ENCODE data around the gene CSNK1G3. TPM values are rescaled to one million over a fixed set of nuclear protein-coding genes. Genes with fewer than 3 reads are reported as not detected.

The CSNK1G3 gene
- total RNA-seq, 1 donor: 91.2 TPM

DNA sequence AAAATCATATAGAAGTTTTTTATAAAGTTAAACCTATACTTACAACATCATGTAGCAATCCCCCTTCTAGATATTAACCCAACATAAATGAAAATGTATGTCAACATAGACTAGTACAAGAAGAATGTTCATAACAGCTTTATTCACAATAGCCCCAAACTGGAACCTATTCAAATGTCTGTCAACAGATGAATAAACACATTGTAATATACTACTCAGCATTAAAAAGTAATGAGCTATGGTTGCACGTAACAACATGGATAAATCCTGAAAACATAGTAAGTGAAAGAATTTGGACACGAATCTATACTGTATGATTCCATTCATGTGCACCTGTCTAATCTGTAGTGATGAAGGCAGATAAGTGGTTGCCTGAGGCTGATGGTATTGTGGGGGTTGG, 73.9 kb downstream of the CSNK1G3 start:
- Histone ChIP-seq H3K4me3 (ENCODE audit: insufficient read depth, low read length) (no peak overlapping the region), H3K36me3 (ENCODE audit: insufficient read depth, low read length) (no peaks in the 10 kb centered on the region), H3K27ac (ENCODE audit: low read depth, low read length) (no peak overlapping the region), H3K79me2 (ENCODE audit: insufficient read depth, low read length) (no peaks in the 10 kb centered on the region), H3K4me1 (ENCODE audit: insufficient read depth, low read length) (no peaks in the 10 kb centered on the region), H3K4me2 (ENCODE audit: insufficient read depth, low read length) (no peak overlapping the region), H4K20me1 (ENCODE audit: insufficient read depth, low read length) (no peaks in the 10 kb centered on the region), H3K27me3 (ENCODE audit: insufficient read depth, low read length) (no peaks in the 10 kb centered on the region), H2AFZ (ENCODE audit: low read length) (no peak overlapping the region), H3K9me3 (ENCODE audit: low read depth, low read length) (no peaks in the 10 kb centered on the region)
- no peak for DNase-seq (ENCODE audit: insufficient read length, low spot score, missing footprints)
- TF ChIP-seq, protein P1, sequence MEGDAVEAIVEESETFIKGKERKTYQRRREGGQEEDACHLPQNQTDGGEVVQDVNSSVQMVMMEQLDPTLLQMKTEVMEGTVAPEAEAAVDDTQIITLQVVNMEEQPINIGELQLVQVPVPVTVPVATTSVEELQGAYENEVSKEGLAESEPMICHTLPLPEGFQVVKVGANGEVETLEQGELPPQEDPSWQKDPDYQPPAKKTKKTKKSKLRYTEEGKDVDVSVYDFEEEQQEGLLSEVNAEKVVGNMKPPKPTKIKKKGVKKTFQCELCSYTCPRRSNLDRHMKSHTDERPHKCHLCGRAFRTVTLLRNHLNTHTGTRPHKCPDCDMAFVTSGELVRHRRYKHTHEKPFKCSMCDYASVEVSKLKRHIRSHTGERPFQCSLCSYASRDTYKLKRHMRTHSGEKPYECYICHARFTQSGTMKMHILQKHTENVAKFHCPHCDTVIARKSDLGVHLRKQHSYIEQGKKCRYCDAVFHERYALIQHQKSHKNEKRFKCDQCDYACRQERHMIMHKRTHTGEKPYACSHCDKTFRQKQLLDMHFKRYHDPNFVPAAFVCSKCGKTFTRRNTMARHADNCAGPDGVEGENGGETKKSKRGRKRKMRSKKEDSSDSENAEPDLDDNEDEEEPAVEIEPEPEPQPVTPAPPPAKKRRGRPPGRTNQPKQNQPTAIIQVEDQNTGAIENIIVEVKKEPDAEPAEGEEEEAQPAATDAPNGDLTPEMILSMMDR (IDR thresholded peaks at IDR 0.05; ENCODE audit: extremely low read depth, low read depth, low read length): no peak

DNA sequence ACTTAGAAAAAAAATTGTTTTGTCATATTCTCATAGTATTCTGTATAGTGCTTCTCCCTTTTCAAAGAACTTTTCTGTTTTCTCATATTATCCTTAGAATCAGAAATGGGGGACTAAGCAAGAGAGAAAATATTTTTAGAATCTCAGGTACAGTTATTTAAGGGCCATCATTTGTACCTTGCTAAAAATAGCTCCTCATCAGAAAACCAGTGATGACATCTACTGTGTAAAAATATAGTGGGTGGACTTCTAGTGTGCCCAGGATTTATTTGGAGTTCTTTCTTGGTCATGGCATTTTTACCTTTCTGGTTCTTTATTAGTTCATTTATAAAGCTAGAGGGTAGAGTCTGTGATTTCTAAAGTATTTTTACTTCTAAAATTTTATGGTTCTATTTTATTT, 82.5 kb downstream of the CSNK1G3 start:
- Histone ChIP-seq H3K4me1 (ENCODE audit: insufficient read depth, low read length) (no peaks in the 10 kb centered on the region), H3K36me3 (ENCODE audit: insufficient read depth, low read length) (peaks cover 13% of the 10 kb centered on the region), H3K27me3 (ENCODE audit: insufficient read depth, low read length) (no peaks in the 10 kb centered on the region), H3K79me2 (ENCODE audit: insufficient read depth, low read length) (no peaks in the 10 kb centered on the region), H4K20me1 (ENCODE audit: insufficient read depth, low read length) (no peaks in the 10 kb centered on the region), H3K9me3 (ENCODE audit: low read depth, low read length) (no peaks in the 10 kb centered on the region), H3K4me2 (ENCODE audit: insufficient read depth, low read length) (no peak overlapping the region), H3K27ac (ENCODE audit: low read depth, low read length) (no peak overlapping the region), H3K4me3 (ENCODE audit: insufficient read depth, low read length) (no peak overlapping the region), H2AFZ (ENCODE audit: low read length) (no peak overlapping the region)
- TF ChIP-seq, protein P1 (IDR thresholded peaks at IDR 0.05; ENCODE audit: extremely low read depth, low read depth, low read length): no peak
- no peak for DNase-seq (ENCODE audit: insufficient read length, low spot score, missing footprints)

DNA sequence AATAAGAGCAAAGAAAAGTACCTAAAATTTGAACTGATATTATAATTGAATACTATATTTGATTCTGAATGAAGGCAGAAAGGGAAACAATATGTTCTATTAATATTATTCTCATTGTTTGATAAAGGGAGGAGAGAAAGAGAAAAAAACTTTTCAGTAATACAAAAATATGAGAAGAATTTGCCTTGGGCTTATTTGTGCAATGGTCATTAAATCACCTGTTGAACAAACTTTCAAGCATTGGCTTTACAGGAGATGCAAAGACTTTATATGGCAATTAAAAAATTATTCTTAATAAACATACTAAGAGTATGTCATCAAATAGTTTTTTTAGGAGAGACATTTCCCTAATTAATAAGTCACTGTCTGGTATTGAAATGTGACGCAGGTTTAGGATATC, 85.0 kb downstream of the CSNK1G3 start:
- Histone ChIP-seq H3K4me2 (ENCODE audit: insufficient read depth, low read length) (no peak overlapping the region), H3K4me1 (ENCODE audit: insufficient read depth, low read length) (no peaks in the 10 kb centered on the region), H3K4me3 (ENCODE audit: insufficient read depth, low read length) (no peak overlapping the region), H3K9me3 (ENCODE audit: low read depth, low read length) (no peaks in the 10 kb centered on the region), H3K36me3 (ENCODE audit: insufficient read depth, low read length) (peaks cover 13% of the 10 kb centered on the region), H3K79me2 (ENCODE audit: insufficient read depth, low read length) (no peaks in the 10 kb centered on the region), H3K27me3 (ENCODE audit: insufficient read depth, low read length) (no peaks in the 10 kb centered on the region), H4K20me1 (ENCODE audit: insufficient read depth, low read length) (no peaks in the 10 kb centered on the region), H2AFZ (ENCODE audit: low read length) (no peak overlapping the region), H3K27ac (ENCODE audit: low read depth, low read length) (no peak overlapping the region)
- DNase-seq (ENCODE audit: insufficient read length, low spot score, missing footprints): no peak
- TF ChIP-seq, protein P1 (IDR thresholded peaks at IDR 0.05; ENCODE audit: extremely low read depth, low read depth, low read length): no peak

DNA sequence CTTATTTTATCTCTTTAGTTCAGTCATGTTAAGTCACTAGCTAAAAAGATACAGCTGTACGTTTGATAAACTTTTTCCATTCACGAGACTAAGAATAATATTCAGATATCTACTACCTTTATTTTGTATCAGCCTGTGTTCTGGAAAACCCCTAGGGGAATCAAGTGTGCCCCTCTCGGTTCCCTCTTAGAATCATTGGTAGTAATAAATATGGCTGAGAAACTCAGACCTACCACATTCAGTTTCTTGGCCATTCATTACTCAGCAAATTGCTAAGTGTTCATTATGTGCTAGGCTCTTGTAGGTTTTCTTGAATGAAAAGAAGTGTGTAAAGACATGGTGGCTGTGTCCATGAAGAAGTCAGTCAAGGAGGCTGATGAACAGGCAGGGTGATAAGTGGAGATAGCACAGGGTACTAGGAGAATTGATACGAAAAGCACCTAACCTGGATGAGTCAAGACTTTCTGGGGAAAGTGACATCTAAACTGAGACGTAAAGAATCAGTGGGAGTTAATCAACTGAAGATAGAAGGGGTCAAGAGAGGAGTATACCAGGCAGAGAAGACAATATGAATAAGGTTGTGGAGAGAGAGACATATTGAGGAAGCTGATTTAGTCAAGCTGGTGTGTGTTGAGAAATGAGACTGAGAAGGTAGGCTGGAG, 86.2 kb downstream of the CSNK1G3 start:
- no peak for DNase-seq (ENCODE audit: insufficient read length, low spot score, missing footprints)
- no peak overlapping the region for H3K4me2 ChIP-seq (ENCODE audit: insufficient read depth, low read length)
- TF ChIP-seq, protein P1 (IDR thresholded peaks at IDR 0.05; ENCODE audit: extremely low read depth, low read depth, low read length): no peak
- H4K20me1 ChIP-seq (ENCODE audit: insufficient read depth, low read length): no peaks in the 10 kb centered on the region
- H3K4me3 ChIP-seq (ENCODE audit: insufficient read depth, low read length): no peak overlapping the region
- H2AFZ ChIP-seq (ENCODE audit: low read length): no peak overlapping the region
- no peaks in the 10 kb centered on the region for H3K79me2 ChIP-seq (ENCODE audit: insufficient read depth, low read length)
- no peaks in the 10 kb centered on the region for H3K9me3 ChIP-seq (ENCODE audit: low read depth, low read length)
- H3K4me1 ChIP-seq (ENCODE audit: insufficient read depth, low read length): no peaks in the 10 kb centered on the region
- no peak overlapping the region for H3K27ac ChIP-seq (ENCODE audit: low read depth, low read length)
- H3K27me3 ChIP-seq (ENCODE audit: insufficient read depth, low read length): no peaks in the 10 kb centered on the region
- H3K36me3 ChIP-seq (ENCODE audit: insufficient read depth, low read length): peaks cover 10% of the 10 kb centered on the region
